Uterus (tissue), 4 donors: ENCODE measurements around the gene BCL2L1. TPM values are rescaled to one million over a fixed set of nuclear protein-coding genes. Genes with fewer than 3 reads are reported as not detected.

Experiments
- DNase-seq, 2 donors: peaks; one replicate each; pipeline ENCODE4 v3.0.0-alpha.2; 2019 to 2020
- H3K27ac ChIP-seq, 2 donors: fragments of 200-600 bp; sonication (generic); 1 replicate in 1 of 2; 2 replicates in 1 of 2; pipeline ENCODE4 v1.5.1; 2016 to 2018
- H3K27me3 ChIP-seq, 2 donors: fragments of 200-600 bp; sonication (generic); one replicate each; pipeline ENCODE4 v1.5.1; 2018 to 2019; ENCODE audit warnings: control low read depth in 1 of 2
- H3K36me3 ChIP-seq, 2 donors: fragments of 200-600 bp; sonication (generic); one replicate each; pipeline ENCODE4 v1.5.1; 2019; ENCODE audit warnings: control low read depth in 1 of 2
- H3K4me1 ChIP-seq, 2 donors: fragments of 200-600 bp; sonication (generic); one replicate each; pipeline ENCODE4 v1.5.1; 2018 to 2019; ENCODE audit warnings: control low read depth in 1 of 2
- H3K4me3 ChIP-seq, 2 donors: fragments of 200-600 bp; sonication (generic); 1 replicate in 1 of 2; 2 replicates in 1 of 2; pipeline ENCODE4 v1.5.1; 2018 to 2019; ENCODE audit warnings: mild to moderate bottlenecking in 1 of 2
- H3K9me3 ChIP-seq, 2 donors: fragments of 200-600 bp; sonication (generic); one replicate each; pipeline ENCODE4 v1.5.1; 2019; ENCODE audit warnings: control low read depth in 1 of 2
- CTCF ChIP-seq, 4 experiments: fragments of 200-600 bp in 2 of 4; fragments of 450-650 bp in 2 of 4; sonication (generic) in 2 of 4; IDR thresholded peaks; one replicate each; pipeline ENCODE4 v1.5.1; 2016 to 2019; ENCODE audit warnings: antibody characterized with exemption in 4 of 4, mild to moderate bottlenecking in 2 of 4, moderate library complexity in 1 of 4
- POLR2A ChIP-seq, 2 donors: fragments of 450-650 bp; IDR thresholded peaks; one replicate each; pipeline ENCODE4 v1.6.1; 2016; ENCODE audit warnings: antibody characterized with exemption in 2 of 2, mild to moderate bottlenecking in 1 of 2, moderate library complexity in 1 of 2
- intact Hi-C: fragments of 100-400 bp; cut with DNase I; formaldehyde crosslinking; loops from one replicate; pipeline ENCODE4 v1.15.1; 2023; ENCODE audit warnings: low total_unique reads
- total RNA-seq, 4 donors: library from RNA; depleted of rRNA in 3 of 4; stranded (reverse); fragments of >200 nt in 3 of 4; gene quantifications; one replicate each; pipeline versions ENCODE4 v1.1.0 to v1.2.4, GENCODE V29; 2014 to 2023
- donor health status: DM: yes; HTN: yes; CAD: no.

BCL2L1 gene
- total RNA-seq, 4 donors from 2014 or later = 35.0 to 113 (median 57.4) TPM

- TF ChIP-seq POLR2A (IDR thresholded peaks at IDR 0.05) (no peak), CTCF (IDR thresholded peaks at IDR 0.05) (no peak)
- H3K4me3 ChIP-seq = no peak overlapping the region
- no peaks in the 10 kb centered on the region for H3K4me1 ChIP-seq
These were observed 79.8 kb downstream of the BCL2L1 start for GRCh38 chr20:31642837-31643236.

GRCh38 chr20:31641391-31641790 lies 81.3 kb downstream of the BCL2L1 start:
- Histone ChIP-seq H3K27me3 (no peaks in the 10 kb centered on the region), H3K36me3 (no peaks in the 10 kb centered on the region), H3K27ac (no peak overlapping the region), H3K9me3 (no peaks in the 10 kb centered on the region), H3K4me3 (no peak overlapping the region), H3K4me1 (no peaks in the 10 kb centered on the region)
- intact Hi-C loops = no loop called here
- no peak for TF ChIP-seq CTCF (IDR thresholded peaks at IDR 0.05)
- DNase-seq = no peak

More at GRCh38 chr20:31642837-31643236, 79.8 kb downstream of the BCL2L1 start:
- intact Hi-C loops = no loop called here
- no peak for DNase-seq
- H3K36me3 ChIP-seq = no peaks in the 10 kb centered on the region
- no peaks in the 10 kb centered on the region for H3K9me3 ChIP-seq
- no peak overlapping the region for H3K27ac ChIP-seq
- H3K27me3 ChIP-seq = no peaks in the 10 kb centered on the region

- Histone ChIP-seq H3K4me1 (no peaks in the 10 kb centered on the region), H3K27ac (no peak overlapping the region), H3K9me3 (no peaks in the 10 kb centered on the region), H3K27me3 (no peaks in the 10 kb centered on the region), H3K4me3 (no peak overlapping the region), H3K36me3 (no peaks in the 10 kb centered on the region)
- intact Hi-C loops = no loop called here
- no peak for DNase-seq
- TF ChIP-seq CTCF (IDR thresholded peaks at IDR 0.05) (no peak), POLR2A (IDR thresholded peaks at IDR 0.05) (no peak)
These were observed 82.4 kb downstream of the BCL2L1 start for GRCh38 chr20:31640259-31640658.

GRCh38 chr20:31638816-31639215 lies 83.9 kb downstream of the BCL2L1 start:
- Histone ChIP-seq H3K9me3 (no peaks in the 10 kb centered on the region), H3K27ac (no peak overlapping the region), H3K36me3 (no peaks in the 10 kb centered on the region), H3K4me1 (no peaks in the 10 kb centered on the region), H3K4me3 (no peak overlapping the region), H3K27me3 (no peaks in the 10 kb centered on the region)
- no peak for TF ChIP-seq POLR2A (IDR thresholded peaks at IDR 0.05)
- no peak for TF ChIP-seq CTCF (IDR thresholded peaks at IDR 0.05)
- intact Hi-C loops = no loop called here
- DNase-seq = no peak

GRCh38 chr20:31638317-31638716 lies 84.4 kb downstream of the BCL2L1 start:
- no peaks in the 10 kb centered on the region for H3K36me3 ChIP-seq
- no peak overlapping the region for H3K4me3 ChIP-seq

More at GRCh38 chr20:31638317-31638716, 84.4 kb downstream of the BCL2L1 start:
- Histone ChIP-seq H3K4me1 (no peaks in the 10 kb centered on the region), H3K27ac (peak overlapping the region; percentile 24 to 64), H3K9me3 (no peaks in the 10 kb centered on the region), H3K27me3 (no peaks in the 10 kb centered on the region)
- DNase-seq = no peak
- intact Hi-C loops = no loop called here
- TF ChIP-seq CTCF (IDR thresholded peaks at IDR 0.05) (no peak), POLR2A (IDR thresholded peaks at IDR 0.05) (no peak)
